ENCODE results near the gene GPC6.

- TF ChIP-seq CTCF (conservative IDR thresholded peaks at IDR 0.05) (no peak), ZFX (IDR thresholded peaks at IDR 0.05) (no peak)
Observed at GRCh38 chr13:93991569-93991968, 765.0 kb downstream of the GPC6 start.
